Esophagus muscularis mucosa (tissue), 4 donors: ENCODE results near the gene PARP9. TPM values are rescaled to one million over a fixed set of nuclear protein-coding genes. Genes with fewer than 3 reads are reported as not detected.

ENCODE experiments used
- DNase-seq: peaks from one replicate; pipeline ENCODE4 v3.0.0-alpha.2; 2017; ENCODE audit errors: extremely low spot score
- H3K27ac ChIP-seq, 4 donors: fragments of 200-600 bp; sonication (generic); replicated peaks in 1 of 4; 1 replicate in 3 of 4; 2 replicates in 1 of 4; pipeline ENCODE4 v1.5.1; 2016 to 2019; ENCODE audit warnings: mild to moderate bottlenecking in 1 of 4
- H3K27me3 ChIP-seq, 4 donors: fragments of 200-600 bp; sonication (generic); one replicate each; pipeline versions ENCODE4 v1.5.1 to v1.6.0; 2016 to 2019
- H3K36me3 ChIP-seq, 4 donors: fragments of 200-600 bp; sonication (generic); one replicate each; pipeline ENCODE4 v1.5.1; 2016 to 2019
- H3K4me1 ChIP-seq, 4 donors: fragments of 200-600 bp; sonication (generic); one replicate each; pipeline ENCODE4 v1.5.1; 2016 to 2019
- H3K4me3 ChIP-seq, 4 donors: fragments of 200-600 bp; sonication (generic); 1 replicate in 2 of 4; 2 replicates in 2 of 4; pipeline ENCODE4 v1.5.1; 2016 to 2019; ENCODE audit warnings: mild to moderate bottlenecking in 4 of 4, moderate library complexity in 1 of 4
- H3K9me3 ChIP-seq, 4 donors: fragments of 200-600 bp; sonication (generic); 1 replicate in 3 of 4; 2 replicates in 1 of 4; pipeline ENCODE4 v1.5.1; 2016 to 2019
- EP300 ChIP-seq: sonication (generic); formaldehyde crosslinking; IDR thresholded peaks from one replicate; pipeline ENCODE4 v1.6.1; 2017; ENCODE audit warnings: antibody characterized with exemption
- POLR2A ChIP-seq: fragments of 450-650 bp; IDR thresholded peaks from one replicate; pipeline ENCODE4 v1.6.1; 2017; ENCODE audit warnings: antibody characterized with exemption, moderate library complexity, mild to moderate bottlenecking, low read depth
- POLR2AphosphoS5 ChIP-seq, 2 donors: sonication (generic); formaldehyde crosslinking; IDR thresholded peaks; one replicate each; pipeline ENCODE4 v1.6.1; 2017; ENCODE audit warnings: antibody characterized with exemption in 2 of 2
- WGBS: methylation state at CpG from one replicate; pipeline ENCODE4 v1.1.5; 2018; 5-methylcytosine and 5-hydroxymethylcytosine counted together
- intact Hi-C: fragments of 100-400 bp; cut with DNase I; formaldehyde crosslinking; loops from one replicate; pipeline ENCODE4 v1.15.1; 2023
- small RNA-seq, 3 donors: library from RNA; depleted of rRNA; stranded (forward); fragments of <200 nt; gene quantifications; one replicate each; pipeline ENCODE3, GENCODE V24; 2016
- total RNA-seq, 4 donors: library from RNA; depleted of rRNA; stranded (reverse); fragments of >200 nt; gene quantifications; one replicate each; pipeline versions ENCODE4 v1.1.0 to v1.2.1, GENCODE V29; 2016
- TF ChIP-seq, protein P1 (sequence below), 3 experiments: fragments of 200-600 bp in 2 of 3; fragments of 450-650 bp in 1 of 3; sonication (generic) in 2 of 3; IDR thresholded peaks; one replicate each; pipeline ENCODE4 v1.5.1; 2017 to 2019; ENCODE audit warnings: antibody characterized with exemption in 3 of 3, mild to moderate bottlenecking in 2 of 3, moderate library complexity in 1 of 3

Gene PARP9
- total RNA-seq, 4 donors from 2014 or later = 16.7 to 24.0 (median 21.3) TPM

DNA sequence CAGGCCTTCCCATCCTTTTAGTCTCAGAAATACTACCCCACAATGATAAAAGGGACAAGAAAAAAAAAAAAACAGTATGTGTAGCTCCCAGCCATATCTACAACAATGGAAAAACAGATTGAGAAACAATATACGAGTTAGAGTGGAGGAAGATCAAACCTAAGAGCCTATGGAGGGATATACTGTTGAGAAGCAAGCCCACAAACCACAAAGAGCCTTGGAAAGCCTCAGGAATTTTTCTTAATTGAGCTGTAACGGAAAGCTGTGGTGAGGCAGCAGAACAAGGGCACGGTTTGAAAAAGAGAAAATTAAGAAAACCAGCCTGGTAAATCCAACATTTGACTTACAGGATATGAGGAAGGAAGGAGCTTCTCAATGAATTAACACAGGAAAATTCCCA lies 70.8 kb downstream of the PARP9 start:
- WGBS = 85% methylated on average over 3 of the region's 3 CpGs
- DNase-seq = no peak
- no peaks in the 10 kb centered on the region for H3K9me3 ChIP-seq
- no peaks in the 10 kb centered on the region for H3K27me3 ChIP-seq
- no peak overlapping the region for H3K27ac ChIP-seq
- no peak overlapping the region for H3K4me3 ChIP-seq
- peaks cover 12 to 41% (median 32%) of the 10 kb centered on the region in 4 donors for H3K36me3 ChIP-seq
- intact Hi-C loops = no loop called here
- peaks cover 0 to 9% (median 4%) of the 10 kb centered on the region in 4 donors for H3K4me1 ChIP-seq
- TF ChIP-seq, protein P1, sequence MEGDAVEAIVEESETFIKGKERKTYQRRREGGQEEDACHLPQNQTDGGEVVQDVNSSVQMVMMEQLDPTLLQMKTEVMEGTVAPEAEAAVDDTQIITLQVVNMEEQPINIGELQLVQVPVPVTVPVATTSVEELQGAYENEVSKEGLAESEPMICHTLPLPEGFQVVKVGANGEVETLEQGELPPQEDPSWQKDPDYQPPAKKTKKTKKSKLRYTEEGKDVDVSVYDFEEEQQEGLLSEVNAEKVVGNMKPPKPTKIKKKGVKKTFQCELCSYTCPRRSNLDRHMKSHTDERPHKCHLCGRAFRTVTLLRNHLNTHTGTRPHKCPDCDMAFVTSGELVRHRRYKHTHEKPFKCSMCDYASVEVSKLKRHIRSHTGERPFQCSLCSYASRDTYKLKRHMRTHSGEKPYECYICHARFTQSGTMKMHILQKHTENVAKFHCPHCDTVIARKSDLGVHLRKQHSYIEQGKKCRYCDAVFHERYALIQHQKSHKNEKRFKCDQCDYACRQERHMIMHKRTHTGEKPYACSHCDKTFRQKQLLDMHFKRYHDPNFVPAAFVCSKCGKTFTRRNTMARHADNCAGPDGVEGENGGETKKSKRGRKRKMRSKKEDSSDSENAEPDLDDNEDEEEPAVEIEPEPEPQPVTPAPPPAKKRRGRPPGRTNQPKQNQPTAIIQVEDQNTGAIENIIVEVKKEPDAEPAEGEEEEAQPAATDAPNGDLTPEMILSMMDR (IDR thresholded peaks at IDR 0.05) = no peak
- TF ChIP-seq POLR2AphosphoS5 (IDR thresholded peaks at IDR 0.05) = no peak
- no peak for TF ChIP-seq EP300
- TF ChIP-seq POLR2A = no peak

DNA sequence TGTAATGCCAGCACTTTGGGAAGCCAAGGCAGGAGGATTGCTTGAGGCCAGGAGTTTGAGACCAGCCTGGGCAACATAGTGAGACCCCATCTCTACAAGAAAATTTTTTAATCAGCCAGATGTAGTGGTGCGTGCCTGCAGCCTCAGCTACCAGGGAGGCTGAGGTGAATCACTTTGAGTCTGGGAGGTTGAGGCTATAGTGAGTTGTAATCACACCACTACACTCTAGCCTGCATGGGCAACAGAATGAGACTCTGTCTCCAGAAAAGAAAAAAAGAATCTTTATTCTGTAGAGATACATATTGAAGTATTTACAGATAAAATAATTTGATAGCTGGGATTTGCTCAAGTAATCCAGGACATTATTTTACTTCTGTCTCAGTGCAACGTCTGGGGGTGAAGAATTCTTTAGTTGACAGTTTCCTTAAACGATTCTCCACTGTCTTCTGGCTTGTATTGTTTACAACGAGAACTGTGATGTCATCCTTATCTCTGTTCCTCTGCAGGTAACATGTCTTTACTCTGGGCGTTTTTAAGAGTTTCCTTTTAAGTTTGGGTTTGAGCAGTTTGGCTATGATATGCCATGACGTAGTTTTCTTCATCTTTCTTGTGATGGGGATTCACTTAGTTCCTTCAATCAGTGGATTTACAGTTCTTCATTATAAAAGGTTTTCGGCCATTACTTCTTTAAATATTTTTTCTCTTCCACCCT lies 75.7 kb downstream of the PARP9 start:
- DNase-seq = no peak
- H3K27ac ChIP-seq = no peak overlapping the region
- intact Hi-C loops = no loop called here
- no peaks in the 10 kb centered on the region for H3K27me3 ChIP-seq
- TF ChIP-seq, protein P1 (IDR thresholded peaks at IDR 0.05) = no peak
- TF ChIP-seq POLR2AphosphoS5 (IDR thresholded peaks at IDR 0.05) = no peak
- 74% methylated on average over 7 of the region's 7 CpGs for WGBS
- no peaks in the 10 kb centered on the region for H3K9me3 ChIP-seq
- H3K4me1 ChIP-seq = peaks cover 0 to 10% (median 3%) of the 10 kb centered on the region in 4 donors
- peaks cover 4 to 18% (median 7%) of the 10 kb centered on the region in 4 donors for H3K36me3 ChIP-seq
- H3K4me3 ChIP-seq = no peak overlapping the region

DNA sequence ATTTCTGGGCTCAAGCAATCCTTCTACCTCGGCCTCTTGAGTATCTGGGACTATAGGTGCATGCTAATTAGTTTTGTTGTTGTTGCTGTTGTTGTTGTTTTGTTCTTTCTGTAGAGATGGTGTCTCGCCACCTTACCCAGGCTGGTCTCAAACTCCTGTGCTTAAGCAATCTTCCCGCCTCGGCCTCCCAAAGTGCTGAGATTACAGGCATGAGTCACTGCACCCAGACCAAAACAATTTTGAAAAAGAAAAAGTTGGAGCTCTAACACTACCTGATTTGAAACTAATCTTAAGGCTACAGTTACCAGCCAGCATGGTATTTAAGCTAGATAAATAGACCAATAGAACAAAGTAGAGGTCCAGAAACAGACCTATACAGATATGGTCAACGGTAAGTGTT lies 79.1 kb downstream of the PARP9 start:
- H3K4me1 ChIP-seq = peaks cover 0 to 20% (median 14%) of the 10 kb centered on the region in 4 donors
- 80% methylated on average over 5 of the region's 5 CpGs for WGBS
- H3K4me3 ChIP-seq = no peak overlapping the region
- no peak for DNase-seq
- no peak for TF ChIP-seq POLR2A
- no peak overlapping the region for H3K27ac ChIP-seq
- intact Hi-C loops = no loop called here
- peaks cover 0 to 5% (median 4%) of the 10 kb centered on the region in 4 donors for H3K36me3 ChIP-seq
- no peaks in the 10 kb centered on the region for H3K9me3 ChIP-seq
- H3K27me3 ChIP-seq = no peaks in the 10 kb centered on the region

DNA sequence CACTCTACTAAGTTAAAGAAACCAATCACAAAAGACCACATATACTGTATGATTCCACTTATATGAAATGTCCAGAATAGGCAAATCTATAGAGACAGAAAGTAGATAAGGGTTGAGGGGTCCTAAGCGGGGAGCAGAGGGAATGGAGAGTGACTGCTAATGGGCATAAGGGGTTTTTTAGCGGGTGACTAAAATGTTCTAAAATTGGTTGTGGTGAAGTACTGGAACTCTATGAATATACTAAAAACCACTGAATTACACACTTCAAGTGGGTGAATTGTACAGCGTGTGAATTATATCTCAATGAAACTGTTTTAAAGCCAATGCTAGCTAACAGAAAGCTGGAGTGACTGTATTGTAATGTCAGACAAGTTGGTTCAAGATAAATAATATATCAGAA lies 82.7 kb downstream of the PARP9 start:
- Histone ChIP-seq H3K36me3 (no peaks in the 10 kb centered on the region), H3K4me1 (peaks cover 0 to 20% (median 15%) of the 10 kb centered on the region in 4 donors), H3K4me3 (no peak overlapping the region)

More for the DNA sequence above, 82.7 kb downstream of the PARP9 start:
- Histone ChIP-seq H3K27ac (no peak overlapping the region), H3K9me3 (no peaks in the 10 kb centered on the region), H3K27me3 (no peaks in the 10 kb centered on the region)
- intact Hi-C loops = no loop called here
- TF ChIP-seq EP300 (no peak), POLR2A (no peak), POLR2AphosphoS5 (IDR thresholded peaks at IDR 0.05) (no peak)
- TF ChIP-seq, protein P1 (IDR thresholded peaks at IDR 0.05) = no peak
- no peak for DNase-seq
- WGBS = 92% methylated on average over 3 of the region's 3 CpGs

Small RNA genes within 50 kb of the gene (small RNA-seq; reads per million reads assigned to genes)
- 0 reads per million in 3 donors for gene AC096861.1

Other genes starting within 250 kb of the PARP9 start
- 1 to 10 TPM; 1.3 to 3.5 (median 2.4) TPM for gene CSTA, start 239.1 kb downstream of the PARP9 start, total RNA-seq
- 10 to 100 TPM in 3 of 4 donors, 1 to 10 TPM in 1; 6.4 to 21.6 (median 12.7) TPM for gene MIX23, start 181.1 kb downstream of the PARP9 start, total RNA-seq
- gene FAM162A, start 180.1 kb downstream of the PARP9 start, total RNA-seq = 10 to 100 TPM; 28.2 to 42.7 (median 32.6) TPM
- gene WDR5B, start 148.2 kb downstream of the PARP9 start, total RNA-seq = 1 to 10 TPM; 2.5 to 3.3 (median 3.0) TPM
- 10 to 100 TPM; 28.2 to 47.4 (median 45.3) TPM for gene KPNA1, start 49.4 kb downstream of the PARP9 start, total RNA-seq
- gene DTX3L, start within 50 bp of the PARP9 start, total RNA-seq = 10 to 100 TPM; 21.6 to 33.5 (median 21.8) TPM
- gene PARP15, start 13.3 kb upstream of the PARP9 start, total RNA-seq = 1 to 10 TPM in 1 of 4 donors, under 1 TPM in 3; 0.39 to 2.3 (median 0.65) TPM
- 10 to 100 TPM; 21.4 to 34.1 (median 22.5) TPM for gene PARP14, start 116.5 kb upstream of the PARP9 start, total RNA-seq
- 10 to 100 TPM in 1 of 4 donors, 1 to 10 TPM in 3; 5.5 to 14.5 (median 8.2) TPM for gene HSPBAP1, start 229.5 kb upstream of the PARP9 start, total RNA-seq
- gene SLC49A4, start 230.8 kb upstream of the PARP9 start, total RNA-seq = 10 to 100 TPM; 21.2 to 25.7 (median 24.1) TPM